ENCODE results near the gene AMIGO3. TPM values are rescaled to one million over a fixed set of nuclear protein-coding genes. Genes with fewer than 3 reads are reported as not detected.
A peak's percentile ranks its signal among the peaks of the same experiment; 100 is the strongest.

The AMIGO3 gene, protein sequence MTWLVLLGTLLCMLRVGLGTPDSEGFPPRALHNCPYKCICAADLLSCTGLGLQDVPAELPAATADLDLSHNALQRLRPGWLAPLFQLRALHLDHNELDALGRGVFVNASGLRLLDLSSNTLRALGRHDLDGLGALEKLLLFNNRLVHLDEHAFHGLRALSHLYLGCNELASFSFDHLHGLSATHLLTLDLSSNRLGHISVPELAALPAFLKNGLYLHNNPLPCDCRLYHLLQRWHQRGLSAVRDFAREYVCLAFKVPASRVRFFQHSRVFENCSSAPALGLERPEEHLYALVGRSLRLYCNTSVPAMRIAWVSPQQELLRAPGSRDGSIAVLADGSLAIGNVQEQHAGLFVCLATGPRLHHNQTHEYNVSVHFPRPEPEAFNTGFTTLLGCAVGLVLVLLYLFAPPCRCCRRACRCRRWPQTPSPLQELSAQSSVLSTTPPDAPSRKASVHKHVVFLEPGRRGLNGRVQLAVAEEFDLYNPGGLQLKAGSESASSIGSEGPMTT
- total RNA-seq (2014; rRNA removed): 1.9 and 2.3 TPM in 2 replicates
- 1.4 TPM for polyA plus RNA-seq (2012)

DNA sequence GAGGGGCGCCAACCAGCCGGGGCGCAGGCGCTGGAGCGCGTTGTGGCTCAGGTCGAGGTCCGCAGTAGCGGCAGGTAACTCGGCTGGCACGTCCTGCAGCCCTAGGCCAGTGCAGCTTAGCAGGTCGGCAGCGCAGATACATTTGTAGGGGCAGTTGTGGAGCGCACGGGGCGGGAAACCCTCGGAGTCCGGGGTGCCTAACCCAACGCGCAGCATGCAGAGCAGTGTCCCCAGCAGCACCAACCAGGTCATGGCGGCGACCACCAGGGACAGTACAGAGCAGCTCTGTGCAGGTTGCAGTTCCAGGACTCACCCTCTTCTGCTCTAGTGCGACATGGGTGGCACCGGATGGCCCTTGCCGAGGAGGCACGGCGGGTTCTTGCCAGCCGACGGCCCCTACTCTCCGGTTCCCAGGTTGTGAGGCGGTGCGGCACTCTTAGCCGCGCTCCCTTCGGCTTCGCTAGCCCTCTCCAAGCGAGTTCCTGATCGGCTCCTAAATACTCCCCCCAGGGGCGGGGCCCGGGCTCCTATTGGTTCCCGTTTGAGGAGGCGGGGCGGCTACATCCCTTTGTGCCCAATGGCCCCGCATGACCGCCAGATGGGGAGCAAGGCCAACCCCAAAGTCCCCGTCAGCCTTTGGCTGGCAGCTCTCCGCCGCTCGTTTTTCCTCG, at the start of gene AMIGO3:
TSS of gene AMIGO3 (minus strand) at position 471 of the 671 bp plus-strand sequence. CDS start at position 252, 219 bp downstream.
- DNase-seq (ENCODE audit: low read depth): peak; percentile 88

DNA sequence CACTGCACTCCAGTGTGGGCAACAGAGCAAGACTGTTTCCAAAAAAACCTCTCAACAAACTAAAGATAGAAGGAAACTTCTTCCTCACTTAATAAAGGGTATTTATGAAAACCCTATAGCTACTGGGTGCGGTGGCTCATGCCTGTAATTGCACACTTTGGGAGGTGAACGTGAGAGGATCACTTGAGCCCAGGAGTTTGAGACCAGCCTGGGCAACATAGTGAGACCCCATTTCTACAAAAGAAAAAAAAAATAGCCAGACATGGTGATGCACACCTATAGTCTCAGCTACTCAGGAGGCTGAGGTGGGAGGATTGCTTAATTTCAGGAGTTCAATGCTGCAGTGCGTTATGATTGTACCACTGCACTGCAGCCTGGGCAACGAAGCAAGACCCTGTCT, 44.5 kb upstream of the AMIGO3 start:
- no peak for DNase-seq (ENCODE audit: low read depth)

DNA sequence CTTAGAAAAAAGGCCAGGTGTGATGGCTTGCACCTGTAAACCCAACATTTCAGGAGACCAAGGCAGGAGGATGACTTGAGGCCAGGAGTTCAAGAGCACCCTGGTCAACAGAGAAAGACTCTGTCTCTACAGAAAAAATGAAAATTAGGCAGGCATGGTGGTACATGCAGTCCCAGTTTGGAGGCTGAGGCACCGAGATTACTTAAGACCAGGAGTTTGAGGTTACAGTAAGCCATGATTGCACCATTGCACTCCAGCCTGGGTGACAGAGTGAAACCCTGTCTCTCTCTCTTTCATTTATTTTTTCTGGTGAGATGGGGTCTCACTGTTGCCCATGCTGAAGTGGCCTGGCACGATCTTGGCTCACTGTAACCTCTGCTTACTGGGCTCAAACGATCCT, 42.2 kb upstream of the AMIGO3 start:
- DNase-seq (ENCODE audit: low read depth): no peak

DNA sequence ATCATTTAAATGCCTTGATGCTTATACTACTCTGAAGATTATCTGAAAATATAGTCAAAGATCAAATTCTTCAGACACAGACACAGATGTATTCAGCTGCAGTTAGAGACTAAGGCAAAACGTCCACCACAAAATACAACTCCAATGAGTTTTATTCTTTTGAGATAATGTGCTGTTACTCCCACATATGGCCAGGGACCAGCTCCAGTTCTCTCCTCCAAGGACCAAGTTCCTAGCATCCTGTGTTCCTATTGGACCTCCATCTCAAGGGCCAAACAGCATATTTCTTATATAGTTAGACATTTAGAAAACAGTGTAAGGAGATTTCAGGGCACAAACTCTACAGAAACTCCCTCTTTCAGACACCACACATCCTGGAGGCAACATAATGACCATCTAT, 39.7 kb upstream of the AMIGO3 start:
- DNase-seq (ENCODE audit: low read depth): no peak

DNA sequence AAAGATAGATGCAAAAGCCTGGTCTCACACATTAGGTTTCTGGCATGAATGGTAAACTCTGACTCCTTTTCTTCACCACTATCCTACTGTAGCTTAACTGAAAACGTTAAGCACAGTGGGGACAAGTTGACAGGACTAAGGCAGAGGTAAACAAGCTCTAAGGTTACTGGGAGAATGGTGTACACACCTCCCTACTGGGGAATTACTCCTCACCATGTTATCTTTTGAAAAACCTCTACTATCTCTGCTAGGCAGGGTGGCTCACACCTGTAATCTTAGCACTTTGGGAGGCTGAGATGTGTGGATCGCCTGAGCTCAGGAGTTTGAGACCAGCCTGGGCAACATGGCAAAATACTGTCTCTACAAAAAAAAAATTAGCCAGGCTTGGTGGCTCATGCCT, 37.7 kb upstream of the AMIGO3 start:
- DNase-seq (ENCODE audit: low read depth): no peak

DNA sequence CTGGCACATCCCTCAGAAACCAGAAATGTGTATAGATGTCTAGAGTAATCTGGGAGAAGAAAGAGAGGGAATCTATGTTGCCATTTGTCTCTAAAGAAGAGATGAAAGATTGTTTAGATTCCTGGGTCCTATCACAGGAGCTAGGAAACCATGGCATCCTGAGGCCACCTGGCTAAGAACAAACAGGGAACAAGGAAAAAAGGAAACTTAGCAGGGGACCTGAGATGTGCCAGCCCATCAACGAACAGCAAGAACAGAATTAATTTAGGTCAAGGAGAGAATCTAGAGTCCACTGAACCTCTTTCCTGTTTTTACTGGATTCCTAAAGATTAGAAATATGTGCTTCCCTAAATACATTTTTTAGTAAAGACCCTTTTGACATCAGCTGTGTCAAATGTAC, 36.6 kb upstream of the AMIGO3 start:
- no peak for DNase-seq (ENCODE audit: low read depth)

DNA sequence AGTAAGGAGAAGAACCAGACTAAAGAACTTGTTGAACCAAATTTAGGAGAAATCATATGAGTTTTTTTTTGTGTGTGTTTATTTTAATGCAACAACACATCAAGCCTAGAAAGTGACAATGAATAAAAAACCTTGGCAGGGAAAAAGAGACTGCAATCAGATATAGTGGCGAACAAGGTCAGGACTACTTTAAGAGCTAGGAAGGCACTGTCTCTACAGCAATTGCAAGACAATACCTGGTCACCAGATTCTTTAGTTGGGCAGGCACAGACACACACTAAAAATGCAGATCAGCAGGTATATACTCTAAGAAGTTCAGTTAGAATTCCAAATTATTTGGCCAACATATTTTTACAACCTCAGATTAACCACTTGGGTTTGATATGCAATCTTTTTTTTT, 35.1 kb upstream of the AMIGO3 start:
- no peak for DNase-seq (ENCODE audit: low read depth)

DNA sequence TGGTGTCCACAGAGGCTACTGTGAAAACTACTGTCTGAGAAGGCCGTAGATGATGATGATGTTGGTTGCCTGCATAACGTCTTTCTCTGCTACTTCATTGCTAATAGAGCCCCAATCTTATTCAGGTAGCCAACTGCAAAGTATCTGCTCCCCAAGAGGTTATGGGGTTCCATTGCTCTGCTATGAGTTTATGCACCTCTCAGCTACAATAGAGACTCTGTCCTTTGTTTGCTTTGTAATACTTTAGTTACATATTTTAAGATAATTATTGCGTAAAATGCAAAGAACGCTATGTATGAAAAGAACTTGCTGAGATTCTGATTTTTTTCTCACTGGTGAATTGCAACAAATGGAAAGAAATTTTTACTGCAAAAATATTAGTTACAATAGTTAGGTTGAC, 32.0 kb upstream of the AMIGO3 start:
- DNase-seq (ENCODE audit: low read depth): no peak

DNA sequence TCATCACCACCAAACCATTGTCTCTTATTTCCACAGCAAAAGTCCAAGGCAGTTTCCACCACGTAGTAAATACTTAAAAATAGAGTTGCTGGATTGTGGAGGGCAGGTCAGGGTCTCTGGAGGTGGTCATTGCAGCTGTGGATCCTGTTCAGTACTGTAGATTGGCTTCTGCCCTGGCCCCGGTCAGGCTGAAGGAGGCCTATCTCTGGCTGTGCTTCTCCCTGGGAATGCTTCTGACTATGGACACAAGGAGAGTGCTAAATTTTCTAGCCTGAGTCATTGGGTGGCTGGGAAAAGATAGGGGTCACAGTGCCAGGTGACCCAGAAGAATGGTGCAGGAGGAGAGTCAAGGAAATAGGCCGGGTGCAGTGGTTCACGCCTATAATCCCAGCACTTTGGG, 30.6 kb upstream of the AMIGO3 start:
- DNase-seq (ENCODE audit: low read depth): no peak

DNA sequence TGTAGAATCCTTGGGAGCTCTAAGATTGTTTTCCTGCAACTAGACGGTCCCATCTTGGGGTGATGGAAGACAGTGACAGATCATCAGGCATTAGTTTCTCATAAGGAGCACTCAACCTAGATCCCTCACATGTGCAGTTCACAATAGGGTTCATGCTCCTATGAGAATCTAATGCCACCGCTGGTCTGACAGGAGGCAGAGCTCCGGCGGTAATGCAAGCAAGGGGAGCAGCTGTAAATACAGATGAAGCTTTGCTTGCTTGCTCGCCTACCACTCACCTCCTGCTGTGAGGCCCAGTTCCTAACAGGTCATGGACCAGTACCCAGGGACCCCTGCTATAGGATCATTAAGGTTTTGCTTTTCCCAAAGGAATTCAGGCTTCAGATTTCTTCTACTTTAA, 29.4 kb upstream of the AMIGO3 start:
- peak; percentile 8 for DNase-seq (ENCODE audit: low read depth)

DNA sequence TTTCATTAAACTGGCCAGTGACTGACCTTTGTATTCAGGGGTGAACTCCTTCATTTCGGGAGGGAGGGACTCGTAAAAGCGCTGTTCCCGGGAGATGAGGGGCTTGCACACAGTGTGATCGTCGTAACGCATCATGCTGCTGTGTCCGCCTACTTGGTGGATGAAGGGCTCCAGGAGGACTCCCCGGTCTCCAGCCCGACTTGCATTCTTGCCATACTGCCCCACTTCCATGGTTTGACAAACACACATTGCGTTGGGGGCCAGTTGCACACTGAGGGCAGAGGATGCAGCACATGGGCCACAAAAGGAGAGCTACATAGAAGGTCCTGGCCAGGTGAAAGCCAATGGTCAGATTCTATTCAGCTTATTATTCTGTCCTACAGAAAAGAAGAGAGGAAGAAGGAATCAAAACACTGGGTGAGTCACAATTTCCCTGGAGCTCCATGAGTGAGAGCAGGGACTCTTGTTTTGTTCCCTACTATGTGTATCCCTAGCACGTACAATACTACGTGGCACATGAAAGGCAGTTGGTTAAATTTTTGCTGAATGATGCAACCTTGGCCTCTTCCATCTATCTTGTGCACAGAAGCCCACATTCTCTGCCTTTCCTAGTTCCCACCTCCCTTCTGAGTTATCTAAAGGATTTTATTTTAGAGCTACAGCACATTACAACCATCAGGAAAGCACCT, 28.5 kb upstream of the AMIGO3 start:
- DNase-seq (ENCODE audit: low read depth): peak; percentile 22

DNA sequence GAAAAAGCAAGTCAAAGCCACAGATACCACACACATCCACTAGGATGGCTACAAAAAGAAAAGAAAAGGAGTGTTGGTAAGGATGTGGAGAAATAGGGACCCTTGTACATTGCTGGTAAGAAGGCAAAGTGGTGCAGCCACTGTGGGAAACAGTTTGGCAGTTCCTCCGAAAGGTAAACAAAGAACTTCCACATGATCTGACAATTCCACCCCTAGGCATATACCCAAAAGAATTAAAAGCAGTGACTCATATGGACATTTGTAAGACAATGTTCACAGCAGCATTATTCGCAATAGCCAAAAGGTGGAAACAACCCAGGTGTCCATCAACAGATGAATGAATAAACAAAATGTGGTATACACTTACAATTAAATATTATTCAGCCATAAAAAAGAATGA, 26.5 kb upstream of the AMIGO3 start:
- DNase-seq (ENCODE audit: low read depth): peak; percentile 16

DNA sequence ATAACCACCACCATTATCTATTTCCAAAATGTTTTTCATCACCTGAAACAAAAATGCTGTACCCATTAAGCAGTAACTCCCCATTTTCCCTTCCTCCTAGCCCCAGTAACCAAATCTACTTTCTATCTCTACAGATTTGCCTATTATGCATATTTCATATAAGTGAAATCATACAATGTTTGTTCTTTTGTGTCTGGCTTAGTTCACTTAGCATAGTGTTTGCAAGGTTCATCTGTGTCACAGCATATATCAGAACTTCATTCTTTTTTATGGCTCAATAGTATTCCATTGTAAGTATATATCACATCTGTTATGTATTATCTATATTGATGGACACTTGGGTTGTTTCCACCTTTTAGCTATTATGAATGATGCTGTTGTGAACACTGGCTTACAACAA, 20.9 kb upstream of the AMIGO3 start:
- DNase-seq (ENCODE audit: low read depth): no peak

DNA sequence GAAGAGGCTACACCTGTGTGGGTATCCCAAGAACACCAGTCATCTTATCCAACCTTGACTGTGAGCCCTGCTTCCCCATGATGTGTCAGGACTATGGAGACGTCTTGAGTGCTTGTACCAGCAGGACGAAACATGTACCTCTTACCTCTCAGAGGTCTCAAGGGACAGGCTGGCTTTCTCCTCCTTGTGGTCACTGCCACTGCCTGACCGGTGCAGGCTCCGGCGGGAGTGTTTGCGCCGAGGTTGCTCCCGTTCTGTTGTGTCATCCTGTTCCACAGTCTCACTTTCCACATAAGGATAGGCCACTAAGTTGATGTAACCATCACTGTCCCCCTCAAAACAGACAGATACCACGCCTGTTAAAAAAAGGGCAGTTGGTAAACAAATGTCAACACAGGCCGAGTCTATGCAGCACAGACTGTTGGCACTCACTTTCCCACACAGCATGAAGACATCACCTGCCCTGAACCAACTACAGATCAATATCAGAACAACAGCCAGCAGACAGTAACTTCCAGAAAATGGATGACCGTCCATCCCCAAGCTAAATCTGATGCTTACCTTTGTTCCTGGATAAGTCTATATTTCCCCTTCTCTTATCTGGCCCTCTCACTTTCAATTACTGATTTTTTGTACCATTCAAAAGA, 18.7 kb upstream of the AMIGO3 start:
- DNase-seq (ENCODE audit: low read depth): no peak

DNA sequence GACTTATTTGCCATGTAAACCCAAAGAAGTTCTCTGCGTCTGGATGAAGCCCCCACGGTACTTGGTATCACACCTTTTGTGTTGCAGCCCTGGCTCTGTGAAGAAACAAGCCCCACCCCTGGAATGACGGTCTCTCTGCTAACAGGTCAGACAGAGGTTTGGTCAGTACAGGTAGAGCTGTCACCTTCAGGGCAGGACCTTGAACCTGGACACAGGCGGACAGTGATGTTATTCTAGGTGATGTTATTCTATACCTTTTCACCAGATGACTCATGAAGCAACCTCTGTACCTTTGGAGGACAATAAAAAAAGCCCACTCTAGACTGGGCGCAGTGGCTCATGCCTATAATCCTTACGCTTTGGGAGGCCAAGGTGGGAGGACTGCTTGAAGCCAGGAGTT, 15.3 kb upstream of the AMIGO3 start:
- no peak for DNase-seq (ENCODE audit: low read depth)

DNA sequence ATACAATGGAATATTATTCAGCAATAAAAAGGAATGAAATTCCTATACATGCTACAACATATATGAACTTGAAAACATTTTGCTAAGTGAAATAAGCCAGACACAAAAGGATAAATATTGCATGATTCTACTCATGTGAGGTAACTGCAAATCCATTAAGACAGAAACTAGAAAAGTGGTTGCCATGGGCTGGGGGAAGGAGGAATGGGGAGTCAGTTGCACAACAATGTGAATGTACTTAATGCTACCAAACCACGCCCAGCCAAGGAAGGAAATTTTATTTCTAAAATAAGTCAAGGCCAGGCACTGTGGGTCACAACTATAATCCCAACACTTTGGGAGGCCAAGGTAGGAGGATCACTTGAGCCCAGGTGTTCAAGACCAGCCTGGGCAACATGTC, 14.1 kb upstream of the AMIGO3 start:
- no peak for DNase-seq (ENCODE audit: low read depth)

DNA sequence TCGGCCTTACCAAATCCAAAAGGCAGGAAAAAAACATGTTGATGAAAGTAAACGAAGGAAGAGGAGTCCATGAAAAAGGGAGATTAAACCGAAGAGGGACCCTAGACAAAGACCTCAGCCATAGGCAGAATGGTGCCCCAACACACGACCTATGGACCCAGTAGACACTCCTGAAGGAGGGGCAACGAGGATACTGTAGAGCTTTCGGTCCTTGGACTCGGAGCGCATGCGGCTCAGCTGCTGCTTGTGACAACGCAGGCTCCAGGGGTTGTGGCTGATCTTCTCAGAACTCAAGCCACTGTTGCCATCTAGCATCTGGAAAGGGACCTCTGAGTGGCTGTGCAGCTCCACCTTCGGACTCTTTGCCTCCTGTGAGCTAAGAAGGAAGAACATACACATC, 13.1 kb upstream of the AMIGO3 start:
- DNase-seq (ENCODE audit: low read depth): no peak

DNA sequence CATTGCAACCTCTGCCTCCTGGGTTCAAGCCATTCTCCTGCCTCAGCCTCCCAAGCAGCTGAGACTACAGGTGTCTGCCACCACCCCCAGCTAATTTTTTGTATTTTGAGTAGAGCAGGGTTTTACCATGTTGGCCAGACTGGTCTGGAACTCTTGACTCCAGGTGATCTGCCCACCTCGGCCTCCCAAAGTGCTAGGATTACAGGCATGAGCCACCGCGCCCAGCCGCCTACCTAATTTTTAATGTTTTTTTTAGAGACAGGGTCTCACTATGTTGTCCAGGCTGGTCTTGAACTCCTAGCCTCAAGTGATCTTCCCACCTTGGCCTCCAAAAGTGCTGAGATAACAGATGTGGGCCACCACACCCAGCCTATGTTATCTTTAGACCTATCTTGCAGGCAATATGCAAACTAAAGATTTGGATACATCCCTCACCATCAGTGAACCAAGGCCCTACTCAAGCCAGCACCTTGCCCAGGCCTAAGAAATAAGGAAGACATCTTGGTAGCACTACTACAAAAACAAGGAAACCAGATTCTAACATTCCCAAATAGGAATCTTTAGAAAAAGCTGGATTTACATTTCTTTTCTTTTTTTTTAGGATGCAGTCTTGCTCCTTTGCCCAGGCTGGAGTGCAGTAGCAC, 10.6 kb upstream of the AMIGO3 start:
- DNase-seq (ENCODE audit: low read depth): no peak

DNA sequence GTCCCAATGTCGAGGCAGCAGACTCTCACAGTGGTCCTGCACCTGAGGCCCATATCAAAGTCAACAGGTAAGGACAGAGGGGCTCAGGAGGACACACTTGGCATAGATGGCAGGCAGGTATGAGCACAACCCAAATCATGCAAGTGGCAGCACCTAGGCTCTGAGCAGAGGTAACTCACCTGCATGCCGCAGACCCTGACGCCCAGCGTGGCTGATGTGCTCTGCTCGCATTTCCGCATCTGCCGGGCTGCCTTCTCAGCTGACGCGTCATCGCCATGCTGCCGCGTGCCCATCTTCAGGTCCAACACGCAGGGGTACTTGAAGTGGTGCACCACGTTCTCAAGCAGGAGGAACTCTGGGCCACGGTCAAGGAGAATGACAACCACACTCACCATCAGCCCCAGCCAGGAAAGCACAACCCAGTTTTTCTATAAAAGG, 8.5 kb upstream of the AMIGO3 start:
- no peak for DNase-seq (ENCODE audit: low read depth)

DNA sequence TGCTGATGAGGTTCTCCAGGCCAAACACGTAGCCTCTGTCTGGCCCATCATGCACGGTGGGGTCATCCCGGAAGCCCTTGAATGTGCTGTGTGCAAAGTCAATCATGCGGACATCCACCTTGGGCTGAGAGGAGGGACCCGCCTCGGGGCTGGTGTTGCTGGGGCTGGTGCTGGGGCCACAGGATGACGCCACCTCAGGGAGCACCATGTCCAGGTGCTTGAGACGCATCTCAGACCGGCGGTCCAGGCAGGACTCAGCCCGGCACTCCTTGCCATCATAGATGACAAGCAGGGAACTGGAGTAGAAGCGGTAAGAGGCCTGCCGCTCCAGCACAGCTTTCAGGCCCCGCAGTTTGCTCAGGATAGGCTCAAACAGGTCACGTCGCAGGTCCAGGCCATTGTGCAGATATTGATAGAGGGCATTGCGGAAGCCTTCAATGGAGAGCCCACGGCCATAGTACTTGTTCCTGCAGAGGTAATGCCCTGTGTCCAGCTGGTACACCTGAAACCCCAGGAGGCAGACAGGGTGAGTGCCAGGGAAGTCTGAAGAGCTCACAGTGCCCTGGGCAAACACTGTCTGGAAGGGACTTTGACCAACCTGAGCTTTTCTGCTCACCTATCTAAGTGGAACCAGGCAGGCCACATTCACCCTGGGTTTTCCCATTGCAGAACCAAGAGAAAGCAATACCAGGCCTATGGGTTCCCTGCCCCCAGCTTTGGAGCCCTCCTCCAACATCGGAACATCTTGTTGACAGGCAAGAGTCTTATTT, 7.9 kb upstream of the AMIGO3 start:
- DNase-seq (ENCODE audit: low read depth): no peak
